Keratinocyte (primary cell): ENCODE results near the gene SORL1-AS1.

ENCODE experiments used
- DNase-seq: peaks from one replicate; pipeline ENCODE4 v3.0.0-alpha.2; 2011; ENCODE audit warnings: low read depth, missing footprints, low spot score
- FAIRE-seq: peaks from 2 replicates; lab custom pipeline; 2011; peaks lifted over from hg19 to GRCh38; lab: Jason Lieb, UNC
- H2AFZ ChIP-seq: 2 replicates; pipeline ENCODE4 v1.6.0; 2012; ENCODE audit warnings: low read length, control low read depth, inconsistent platforms; ENCODE audit not compliant: control insufficient read depth
- H3K27ac ChIP-seq: 2 replicates; pipeline ENCODE4 v1.5.1; 2011; ENCODE audit warnings: low read length; ENCODE audit not compliant: control insufficient read depth, insufficient read depth
- H3K27me3 ChIP-seq: 3 replicates; pipeline ENCODE4 v1.6.0; 2011; ENCODE audit warnings: low read length; ENCODE audit not compliant: control insufficient read depth, insufficient read depth; ENCODE audit errors: extremely low read depth
- H3K36me3 ChIP-seq, 2 experiments: 2 replicates in 1 of 2; 3 replicates in 1 of 2; pipeline ENCODE4 v1.5.1; 2011; ENCODE audit warnings: low read length in 2 of 2, mild to moderate bottlenecking in 1 of 2; ENCODE audit not compliant: control insufficient read depth in 2 of 2, insufficient read depth in 2 of 2; ENCODE audit errors: extremely low read depth in 1 of 2
- H3K4me1 ChIP-seq: 3 replicates; pipeline ENCODE4 v1.5.1; 2011; ENCODE audit warnings: low read length; ENCODE audit not compliant: control insufficient read depth, insufficient read depth; ENCODE audit errors: extremely low read depth
- H3K4me2 ChIP-seq: 3 replicates; pipeline ENCODE4 v1.6.0; 2011; ENCODE audit warnings: low read depth, low read length; ENCODE audit not compliant: control insufficient read depth, insufficient read depth; ENCODE audit errors: extremely low read depth
- H3K4me3 ChIP-seq, 3 experiments: fragments of 200-600 bp in 1 of 3; sonication (generic) in 1 of 3; 2 replicates in 2 of 3; 3 replicates in 1 of 3; pipeline ENCODE4 v1.5.1; 2011 to 2016; ENCODE audit warnings: low read length in 3 of 3, mild to moderate bottlenecking in 3 of 3, control low read depth in 2 of 3, inconsistent platforms in 1 of 3, low read depth in 1 of 3, mixed read lengths in 1 of 3, mixed run types in 1 of 3, moderate library complexity in 1 of 3; ENCODE audit not compliant: control insufficient read depth in 2 of 3, insufficient read depth in 2 of 3; ENCODE audit errors: extremely low read depth in 1 of 3
- H3K79me2 ChIP-seq: 2 replicates; pipeline ENCODE4 v1.6.0; 2012; ENCODE audit warnings: low read length; ENCODE audit not compliant: control insufficient read depth, insufficient read depth
- H3K9ac ChIP-seq: 3 replicates; pipeline ENCODE4 v1.6.0; 2011; ENCODE audit warnings: low read length; ENCODE audit not compliant: control insufficient read depth, insufficient read depth; ENCODE audit errors: extremely low read depth
- H3K9me1 ChIP-seq: 3 replicates; pipeline ENCODE4 v1.6.0; 2011; ENCODE audit warnings: low read length; ENCODE audit not compliant: control insufficient read depth, insufficient read depth; ENCODE audit errors: extremely low read depth
- H3K9me3 ChIP-seq: 2 replicates; pipeline ENCODE4 v1.5.1; 2012; ENCODE audit warnings: low read depth, low read length; ENCODE audit not compliant: control insufficient read depth
- H4K20me1 ChIP-seq: 3 replicates; pipeline ENCODE4 v1.6.0; 2011; ENCODE audit warnings: low read length; ENCODE audit not compliant: control insufficient read depth, insufficient read depth; ENCODE audit errors: extremely low read depth
- CTCF ChIP-seq, 3 experiments: IDR thresholded peaks in 1 of 3; conservative IDR thresholded peaks in 1 of 3; optimal IDR thresholded peaks in 1 of 3; 2 replicates in 2 of 3; 3 replicates in 1 of 3; pipeline versions ENCODE3 to v1.5.1; 2011; ENCODE audit warnings: low read length in 3 of 3, mild to moderate bottlenecking in 3 of 3, moderate library complexity in 2 of 3, control low read depth in 1 of 3, inconsistent platforms in 1 of 3; ENCODE audit not compliant: insufficient read depth in 2 of 3; ENCODE audit errors: extremely low read depth in 1 of 3
- EZH2 ChIP-seq: IDR thresholded peaks from one replicate; pipeline ENCODE4 v1.6.1; 2012; ENCODE audit warnings: inconsistent platforms, mild to moderate bottlenecking, low read length, moderate library complexity
- dilution Hi-C: fragments of 300-500 bp; cut with MboI; formaldehyde crosslinking; loops from one replicate; pipeline ENCODE4 v1.7.0; 2020; ENCODE audit warnings: low sequenced_read_pairs; ENCODE audit not compliant: extremely low pct_ligation_motif_present

The SORL1-AS1 gene

GRCh38 chr11:121486054-121486453 is 33.3 kb upstream of the SORL1-AS1 start:
- DNase-seq (no peak), FAIRE-seq (no peak)
- H2AFZ ChIP-seq, result no peak overlapping the region
- TF ChIP-seq CTCF (optimal IDR thresholded peaks at IDR 0.05 in 1 of 3, IDR thresholded peaks at IDR 0.05 in 1 of 3, conservative IDR thresholded peaks at IDR 0.05 in 1 of 3; ENCODE audit: extremely low read depth in 1 of 3, insufficient read depth in 2 of 3, low read length in 3 of 3), result no peak
- TF ChIP-seq EZH2, result no peak
- H3K9me1 ChIP-seq, result no peaks in the 10 kb centered on the region
- peaks cover 10% of the 10 kb centered on the region for H3K4me1 ChIP-seq
- no peak overlapping the region for H3K27ac ChIP-seq
- H3K27me3 ChIP-seq, result no peaks in the 10 kb centered on the region
- dilution Hi-C loops, result no loop called here
- no peak overlapping the region for H3K4me3 ChIP-seq
- H3K36me3 ChIP-seq, result peaks cover 0 to 8% of the 10 kb centered on the region in 2 experiments
- no peak overlapping the region for H3K4me2 ChIP-seq
- no peaks in the 10 kb centered on the region for H3K79me2 ChIP-seq
- no peaks in the 10 kb centered on the region for H4K20me1 ChIP-seq
- H3K9me3 ChIP-seq, result no peaks in the 10 kb centered on the region
- no peak overlapping the region for H3K9ac ChIP-seq

GRCh38 chr11:121485216-121485615 is 32.4 kb upstream of the SORL1-AS1 start:
- no peak overlapping the region for H3K9ac ChIP-seq
- dilution Hi-C loops, result no loop called here
- no peaks in the 10 kb centered on the region for H4K20me1 ChIP-seq
- H3K4me1 ChIP-seq, result peaks cover 10% of the 10 kb centered on the region
- FAIRE-seq (no peak), DNase-seq (no peak)
- H3K4me3 ChIP-seq, result no peak overlapping the region
- no peak overlapping the region for H3K4me2 ChIP-seq
- H3K9me1 ChIP-seq, result no peaks in the 10 kb centered on the region
- H3K79me2 ChIP-seq, result no peaks in the 10 kb centered on the region
- TF ChIP-seq CTCF (optimal IDR thresholded peaks at IDR 0.05 in 1 of 3, IDR thresholded peaks at IDR 0.05 in 1 of 3, conservative IDR thresholded peaks at IDR 0.05 in 1 of 3; ENCODE audit: extremely low read depth in 1 of 3, insufficient read depth in 2 of 3, low read length in 3 of 3) (no peak), EZH2 (no peak)
- H3K36me3 ChIP-seq, result peaks cover 0 to 8% of the 10 kb centered on the region in 2 experiments
- no peak overlapping the region for H2AFZ ChIP-seq
- no peaks in the 10 kb centered on the region for H3K9me3 ChIP-seq
- H3K27me3 ChIP-seq, result no peaks in the 10 kb centered on the region
- no peak overlapping the region for H3K27ac ChIP-seq
